HepG2 (cell line): ENCODE results near the gene SPACA4. TPM values are rescaled to one million over a fixed set of nuclear protein-coding genes. Genes with fewer than 3 reads are reported as not detected.

Source experiments
- ATAC-seq: fragments of 200-7000 bp; cut with Tn5 transposase; 3 replicates; pipeline ENCODE4 v1.9.1; 2020; ENCODE audit warnings: mild to moderate bottlenecking, moderate library complexity
- BruUV-seq: library from RNA; stranded (reverse); fragments of 400-500 nt; replicated peaks from 2 replicates; lab custom pipeline; 2021; lab: Mats Ljungman, UMichigan
- CTCF ChIA-PET: fragments of 300-600 bp; formaldehyde crosslinking; extraction: SDS; loops from one replicate; lab custom pipeline; 2021; ENCODE audit warnings: low total read pairs, inconsistent platforms, low intra/inter-chr PET ratio; lab: Yijun Ruan, JAX
- POLR2A ChIA-PET: fragments of 350-600 bp; sonication (Branson Sonifier 250); formaldehyde crosslinking; loops from one replicate; lab custom pipeline; 2020; ENCODE audit warnings: antibody characterized with exemption, inconsistent platforms; lab: Yijun Ruan, JAX
- DNase-seq: peaks from one replicate; pipeline ENCODE4 v3.0.0-alpha.2; 2015; ENCODE audit warnings: low spot score
- FAIRE-seq: peaks from 3 replicates; lab custom pipeline; 2011; peaks lifted over from hg19 to GRCh38; lab: Jason Lieb, UNC
- H2AFZ ChIP-seq: one replicate; pipeline ENCODE4 v1.6.1; 2011; ENCODE audit warnings: low read length, inconsistent platforms
- H3K27ac ChIP-seq: fragments of 300-600 bp; 3 replicates; pipeline ENCODE4 v1.8.0; 2011; ENCODE audit warnings: mixed run types, mild to moderate bottlenecking, mixed read lengths, low read length, inconsistent platforms; ENCODE audit not compliant: insufficient read depth; ENCODE audit errors: extremely low read length
- H3K27me3 ChIP-seq, 2 experiments: fragments of 200-600 bp in 1 of 2; 2 replicates in 1 of 2; 3 replicates in 1 of 2; pipeline versions ENCODE4 v1.6.0 to v1.8.0; 2011; ENCODE audit warnings: low read length in 2 of 2, mild to moderate bottlenecking in 2 of 2, moderate library complexity in 2 of 2, inconsistent platforms in 1 of 2; ENCODE audit not compliant: insufficient read depth in 2 of 2, control insufficient read depth in 1 of 2
- H3K36me3 ChIP-seq, 2 experiments: fragments of 200-600 bp in 1 of 2; replicated peaks in 1 of 2; 2 replicates in 1 of 2; 3 replicates in 1 of 2; pipeline versions ENCODE4 v1.5.1 to v1.8.0; 2011; ENCODE audit warnings: low read length in 2 of 2, inconsistent platforms in 1 of 2; ENCODE audit not compliant: insufficient read depth in 2 of 2, control insufficient read depth in 1 of 2
- H3K4me1 ChIP-seq: 2 replicates; pipeline ENCODE4 v1.5.1; 2012; ENCODE audit warnings: low read length, inconsistent platforms; ENCODE audit not compliant: insufficient read depth
- H3K4me2 ChIP-seq: 2 replicates; pipeline ENCODE4 v1.6.0; 2011; ENCODE audit warnings: low read depth, low read length, inconsistent platforms
- H3K4me3 ChIP-seq, 3 experiments: fragments of 200-600 bp in 1 of 3; sonication (generic), shearing (Covaris generic) in 1 of 3; replicated peaks in 1 of 3; 2 replicates each; pipeline ENCODE4 v1.5.1; 2011 to 2016; ENCODE audit warnings: low read length in 3 of 3, inconsistent platforms in 2 of 3, low read depth in 2 of 3, mild to moderate bottlenecking in 2 of 3, control low read depth in 1 of 3, mixed read lengths in 1 of 3; ENCODE audit not compliant: insufficient read depth in 1 of 3
- H3K79me2 ChIP-seq: one replicate; pipeline ENCODE4 v1.6.1; 2011; ENCODE audit warnings: low read length, inconsistent platforms; ENCODE audit not compliant: insufficient read depth
- H3K9ac ChIP-seq: 2 replicates; pipeline ENCODE4 v1.6.0; 2011; ENCODE audit warnings: mild to moderate bottlenecking, low read depth, low read length, inconsistent platforms; ENCODE audit not compliant: insufficient read depth
- H3K9me3 ChIP-seq: 2 replicates; pipeline ENCODE4 v1.5.1; 2012; ENCODE audit warnings: mild to moderate bottlenecking, low read length
- H4K20me1 ChIP-seq: 2 replicates; pipeline ENCODE4 v1.6.0; 2011; ENCODE audit warnings: inconsistent platforms, mild to moderate bottlenecking, low read length, moderate library complexity; ENCODE audit not compliant: insufficient read depth
- ADNP ChIP-seq: sonication (generic); formaldehyde crosslinking; IDR thresholded peaks from 2 replicates; pipeline ENCODE4 v1.4.0; 2020; ENCODE audit warnings: missing genetic modification reagents
- ELF1 ChIP-seq: sonication (generic); formaldehyde crosslinking; IDR thresholded peaks from 2 replicates; pipeline ENCODE4 v1.4.0; 2020; ENCODE audit warnings: missing genetic modification reagents
- ELF3 ChIP-seq: IDR thresholded peaks from 2 replicates; pipeline ENCODE4 v1.6.1; 2016; ENCODE audit warnings: missing genetic modification reagents, missing compliant biosample characterization
- GABPA ChIP-seq, 2 experiments: IDR thresholded peaks; 2 replicates each; pipeline ENCODE4 v1.6.1; 2011 to 2016; ENCODE audit warnings: low read depth in 2 of 2, low read length in 1 of 2, missing biosample characterization in 1 of 2, missing genetic modification characterization in 1 of 2
- HCFC1 ChIP-seq: fragments of 150-350 bp; IDR thresholded peaks from 2 replicates; pipeline ENCODE4 v1.6.1; 2014; ENCODE audit warnings: low read depth, low read length
- IKZF5 ChIP-seq: IDR thresholded peaks from 2 replicates; pipeline ENCODE4 v1.6.1; 2018; ENCODE audit warnings: missing genetic modification reagents, mild to moderate bottlenecking, missing compliant biosample characterization
- SRF ChIP-seq: IDR thresholded peaks from 2 replicates; pipeline ENCODE4 v1.6.1; 2011; ENCODE audit warnings: mild to moderate bottlenecking, low read depth, low read length, moderate library complexity
- SRSF9 ChIP-seq: fragments of 200-400 bp; formaldehyde crosslinking; IDR thresholded peaks from 2 replicates; pipeline ENCODE4 v1.6.1; 2018; ENCODE audit warnings: borderline replicate concordance, mild to moderate bottlenecking, low read depth, low read length; ENCODE audit not compliant: insufficient read depth, poor library complexity, severe bottlenecking
- SUZ12 ChIP-seq: fragments of 150-350 bp; IDR thresholded peaks from 2 replicates; pipeline ENCODE4 v1.6.1; 2014; ENCODE audit warnings: low read depth, low read length
- THAP11 ChIP-seq: IDR thresholded peaks from 2 replicates; pipeline ENCODE4 v1.6.1; 2016; ENCODE audit warnings: missing biosample characterization, missing genetic modification reagents
- XRCC5 ChIP-seq: fragments of 200-400 bp; formaldehyde crosslinking; optimal IDR thresholded peaks from 2 replicates; pipeline ENCODE3; 2017; ENCODE audit warnings: mild to moderate bottlenecking, low read length
- YY1 ChIP-seq: IDR thresholded peaks from 2 replicates; pipeline ENCODE4 v1.6.1; 2011; ENCODE audit warnings: low read length, low read depth, moderate library complexity, mild to moderate bottlenecking; ENCODE audit not compliant: insufficient read depth, insufficient replicate concordance
- ZFP1 ChIP-seq: IDR thresholded peaks from 2 replicates; pipeline ENCODE4 v1.6.1; 2016
- ZFP62 ChIP-seq: sonication (generic); formaldehyde crosslinking; IDR thresholded peaks from 2 replicates; pipeline ENCODE4 v1.4.0; 2020; ENCODE audit warnings: missing genetic modification reagents
- ZNF143 ChIP-seq: sonication (generic); formaldehyde crosslinking; IDR thresholded peaks from 2 replicates; pipeline ENCODE4 v1.4.0; 2020; ENCODE audit warnings: missing genetic modification reagents
- ZNF160 ChIP-seq: sonication (generic); formaldehyde crosslinking; IDR thresholded peaks from 2 replicates; pipeline ENCODE4 v1.8.0; 2022; ENCODE audit warnings: mild to moderate bottlenecking, inconsistent platforms, missing genetic modification reagents
- ZNF362 ChIP-seq: sonication (generic); formaldehyde crosslinking; IDR thresholded peaks from 2 replicates; pipeline ENCODE4 v1.4.0; 2020; ENCODE audit warnings: missing genetic modification reagents, mild to moderate bottlenecking, borderline replicate concordance
- ZNF674 ChIP-seq: sonication (generic); formaldehyde crosslinking; IDR thresholded peaks from 2 replicates; pipeline ENCODE4 v1.5.0; 2020; ENCODE audit warnings: low read depth, mild to moderate bottlenecking, missing genetic modification reagents
- WGBS: methylation state at CpG from one replicate; pipeline ENCODE4 v1.1.6; 2017; ENCODE audit warnings: low lambda C conversion rate; 5-methylcytosine and 5-hydroxymethylcytosine counted together
- in situ Hi-C: cut with HindIII; loops from 2 replicates; pipeline ENCODE4 v1.10.0; 2017; ENCODE audit warnings: low pct_unique_long_range_greater_than_20kb; ENCODE audit not compliant: extremely low pct_ligation_motif_present
- intact Hi-C: fragments of 100-400 bp; cut with micrococcal nuclease; formaldehyde crosslinking; loops from one replicate; pipeline ENCODE4 v1.10.0; 2022; ENCODE audit not compliant: unreplicated experiment
- polyA plus RNA-seq, 8 experiments: library from polyadenylated mRNA; depleted of rRNA in 3 of 8; stranded (reverse) in 7 of 8; unstranded in 1 of 8; fragments of >200 nt; fragmentation: Illumina TruSeq in 4 of 8; extraction: Trizol in 4 of 8; gene quantifications; 2 replicates each; pipeline versions ENCODE4 v1.2.1 to v1.2.3, GENCODE V29; 2011 to 2016; ENCODE audit warnings: low read depth in 4 of 8, missing spikeins in 1 of 8, mixed read lengths in 1 of 8; ENCODE audit not compliant: insufficient read depth in 1 of 8
- total RNA-seq, 5 experiments: library from RNA; depleted of rRNA; stranded (reverse); fragments of >200 nt; fragmentation: Illumina TruSeq; extraction: Trizol; gene quantifications; 2 replicates each; pipeline ENCODE4 v1.2.3, GENCODE V29; 2016; ENCODE audit warnings: low read depth in 1 of 5
- TF ChIP-seq, protein P1 (sequence below): sonication (generic); formaldehyde crosslinking; IDR thresholded peaks from 2 replicates; pipeline ENCODE4 v1.4.0; 2020; ENCODE audit warnings: missing genetic modification reagents, borderline replicate concordance
- TF ChIP-seq, protein P2 (sequence below): sonication (generic); formaldehyde crosslinking; IDR thresholded peaks from 2 replicates; pipeline ENCODE4 v1.4.0; 2020; ENCODE audit warnings: mild to moderate bottlenecking, low read depth, missing genetic modification reagents

SPACA4 gene
- total and polyA plus RNA-seq, 2 of the 13 experiments (the other 11 are each of a cell fraction or from before 2014, with no cell fraction given) = not detected

- H4K20me1 ChIP-seq = no peaks in the 10 kb centered on the region
- H3K4me1 ChIP-seq = peaks cover 16% of the 10 kb centered on the region
- H3K9ac ChIP-seq = no peak overlapping the region
- POLR2A ChIA-PET = interaction anchor here (0.5 to 3.4 kb wide), 9 partner anchors 8 to 162 kb away, joined by 3 to 16 read pairs (median 4); partner anchors contain the start of genes DBP, RPL18 and SPHK2
- ATAC-seq (peak; percentile 79), DNase-seq (peak; percentile 53), FAIRE-seq (peak; percentile 49)
- WGBS = 9% methylated on average over 9 of the region's 25 CpGs
- intact Hi-C loops (no loop called here), in situ Hi-C loops (loop anchor here (5.0 kb wide), 2 partner anchors 142 to 197 kb away; no protein-coding TSS in a partner anchor)
- no TSS peak for BruUV-seq
- no peak overlapping the region for H2AFZ ChIP-seq
- no peaks in the 10 kb centered on the region for H3K36me3 ChIP-seq
- no peaks in the 10 kb centered on the region for H3K79me2 ChIP-seq
- H3K4me2 ChIP-seq = peak overlapping the region; percentile 88
- H3K4me3 ChIP-seq = peak overlapping the region; percentile 13 to 69 (median 59); a peak in 4 of 6 replicates
- H3K9me3 ChIP-seq = no peaks in the 10 kb centered on the region
- H3K27me3 ChIP-seq = peaks cover 0 to 1% of the 10 kb centered on the region in 2 experiments; a peak in 2 of 5 replicates
- CTCF ChIA-PET = no interaction called here
- H3K27ac ChIP-seq = no peak overlapping the region
- TF ChIP-seq ZFP62 (CRISPR knock-in tag) = 0 out of 2 replicates have a peak, but pooled peaks have one; percentile 89
- no peak for TF ChIP-seq ADNP (CRISPR knock-in tag)
- TF ChIP-seq ZFP1 (CRISPR knock-in tag) = no peak
- TF ChIP-seq, protein P1, sequence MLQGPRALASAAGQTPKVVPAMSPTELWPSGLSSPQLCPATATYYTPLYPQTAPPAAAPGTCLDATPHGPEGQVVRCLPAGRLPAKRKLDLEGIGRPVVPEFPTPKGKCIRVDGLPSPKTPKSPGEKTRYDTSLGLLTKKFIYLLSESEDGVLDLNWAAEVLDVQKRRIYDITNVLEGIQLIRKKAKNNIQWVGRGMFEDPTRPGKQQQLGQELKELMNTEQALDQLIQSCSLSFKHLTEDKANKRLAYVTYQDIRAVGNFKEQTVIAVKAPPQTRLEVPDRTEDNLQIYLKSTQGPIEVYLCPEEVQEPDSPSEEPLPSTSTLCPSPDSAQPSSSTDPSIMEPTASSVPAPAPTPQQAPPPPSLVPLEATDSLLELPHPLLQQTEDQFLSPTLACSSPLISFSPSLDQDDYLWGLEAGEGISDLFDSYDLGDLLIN = peak; percentile 61; the same call in 1 of the 2 replicates
- TF ChIP-seq ZNF674 (CRISPR knock-in tag) = no peak
- peak; percentile 99 for TF ChIP-seq SUZ12
- TF ChIP-seq ZNF143 = peak; percentile 99
- TF ChIP-seq IKZF5 (CRISPR knock-in tag) = 0 out of 2 replicates have a peak, but pooled peaks have one; percentile 5
- TF ChIP-seq YY1 = peak; percentile 40
- peak; percentile 23 for TF ChIP-seq XRCC5
- no peak for TF ChIP-seq ZNF362 (CRISPR knock-in tag)
- no peak for TF ChIP-seq SRSF9
- TF ChIP-seq ELF1 (CRISPR knock-in tag) = 0 out of 2 replicates have a peak, but pooled peaks have one; percentile 21
- TF ChIP-seq ELF3 (CRISPR knock-in tag) = no peak
- TF ChIP-seq, protein P2, sequence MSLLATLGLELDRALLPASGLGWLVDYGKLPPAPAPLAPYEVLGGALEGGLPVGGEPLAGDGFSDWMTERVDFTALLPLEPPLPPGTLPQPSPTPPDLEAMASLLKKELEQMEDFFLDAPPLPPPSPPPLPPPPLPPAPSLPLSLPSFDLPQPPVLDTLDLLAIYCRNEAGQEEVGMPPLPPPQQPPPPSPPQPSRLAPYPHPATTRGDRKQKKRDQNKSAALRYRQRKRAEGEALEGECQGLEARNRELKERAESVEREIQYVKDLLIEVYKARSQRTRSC (CRISPR knock-in tag) = no peak
- TF ChIP-seq HCFC1 = peak; percentile 98
- TF ChIP-seq SRF = no peak
- TF ChIP-seq ZNF160 (CRISPR knock-in tag) = no peak
- TF ChIP-seq THAP11 (CRISPR knock-in tag) = peak; percentile 100
- no peak for TF ChIP-seq GABPA (IDR thresholded peaks at IDR 0.05; ENCODE audit: low read depth, low read length)
- TF ChIP-seq GABPA (CRISPR knock-in tag; IDR thresholded peaks at IDR 0.05; ENCODE audit: low read depth) = peak; percentile 61
Measured at GRCh38 chr19:48644839-48645619, 38.5 kb downstream of the SPACA4 start.
